Neural progenitor cell (in vitro differentiated cells): Measurements from ENCODE around the gene CARMIL1.

Experiments used
- CTCF ChIP-seq: fragments of 200-600 bp; sonication (generic); IDR thresholded peaks from 2 replicates; pipeline ENCODE4 v1.5.1; 2017; ENCODE audit warnings: antibody characterized with exemption, mild to moderate bottlenecking
- EZH2 ChIP-seq: fragments of 200-600 bp; sonication (generic); IDR thresholded peaks from 2 replicates; pipeline ENCODE4 v1.6.1; 2017; ENCODE audit warnings: antibody characterized with exemption, mild to moderate bottlenecking, moderate library complexity
- EZH2phosphoT487 ChIP-seq: fragments of 200-600 bp; sonication (generic); IDR thresholded peaks from 2 replicates; pipeline ENCODE4 v1.6.1; 2017; ENCODE audit warnings: antibody characterized with exemption

GRCh38 chr6:25366903-25367545 lies 87.8 kb downstream of the CARMIL1 start:
- TF ChIP-seq EZH2phosphoT487, result no peak
- no peak for TF ChIP-seq CTCF
- no peak for TF ChIP-seq EZH2
